HG03139 (cell line): ENCODE data around the gene PDE4C.
"Not testable (repeated sequence)": the region's sequence is repeated elsewhere in the genome, so short reads cannot be mapped to it uniquely, and the experiment has no call there.

ENCODE experiments used
- ATAC-seq: cut with Tn5 transposase; IDR thresholded peaks from one replicate; pipeline ENCODE4 v1.9.1; 2021; ENCODE audit not compliant: unreplicated experiment

PDE4C gene

DNA sequence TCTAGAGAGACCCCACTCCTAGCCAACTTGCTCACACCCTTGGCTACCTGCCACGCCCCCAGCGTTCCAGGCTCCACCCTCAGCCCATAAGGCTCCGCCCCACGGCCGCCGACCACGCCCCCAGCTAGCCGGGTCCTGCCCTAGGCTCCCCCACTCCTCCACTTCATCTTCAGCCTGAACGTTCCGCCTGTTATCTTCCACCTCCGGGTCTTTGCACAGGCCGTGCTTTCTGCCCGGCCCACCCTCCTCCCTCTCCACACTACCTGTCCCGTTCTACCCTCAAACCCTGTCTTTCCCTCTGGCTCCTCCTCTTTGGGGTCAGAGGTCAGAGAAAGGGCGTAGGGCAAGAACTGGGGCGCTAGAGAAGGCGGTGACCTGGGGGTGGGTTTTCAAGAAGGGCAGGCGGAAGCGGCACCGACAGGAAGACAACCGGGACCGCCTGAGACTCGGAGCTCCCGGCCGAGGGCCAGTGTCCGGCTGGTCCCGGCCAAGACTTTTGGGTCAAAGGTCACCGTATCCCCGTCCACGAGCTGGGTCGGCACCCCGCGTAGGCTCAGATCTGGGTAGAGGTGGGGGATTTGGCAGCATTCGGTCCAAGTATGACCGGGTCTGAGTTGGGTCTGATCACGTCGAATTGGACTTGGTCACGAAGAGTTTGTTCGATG, 2.2 kb downstream of the PDE4C start:
- ATAC-seq, result no peak

DNA sequence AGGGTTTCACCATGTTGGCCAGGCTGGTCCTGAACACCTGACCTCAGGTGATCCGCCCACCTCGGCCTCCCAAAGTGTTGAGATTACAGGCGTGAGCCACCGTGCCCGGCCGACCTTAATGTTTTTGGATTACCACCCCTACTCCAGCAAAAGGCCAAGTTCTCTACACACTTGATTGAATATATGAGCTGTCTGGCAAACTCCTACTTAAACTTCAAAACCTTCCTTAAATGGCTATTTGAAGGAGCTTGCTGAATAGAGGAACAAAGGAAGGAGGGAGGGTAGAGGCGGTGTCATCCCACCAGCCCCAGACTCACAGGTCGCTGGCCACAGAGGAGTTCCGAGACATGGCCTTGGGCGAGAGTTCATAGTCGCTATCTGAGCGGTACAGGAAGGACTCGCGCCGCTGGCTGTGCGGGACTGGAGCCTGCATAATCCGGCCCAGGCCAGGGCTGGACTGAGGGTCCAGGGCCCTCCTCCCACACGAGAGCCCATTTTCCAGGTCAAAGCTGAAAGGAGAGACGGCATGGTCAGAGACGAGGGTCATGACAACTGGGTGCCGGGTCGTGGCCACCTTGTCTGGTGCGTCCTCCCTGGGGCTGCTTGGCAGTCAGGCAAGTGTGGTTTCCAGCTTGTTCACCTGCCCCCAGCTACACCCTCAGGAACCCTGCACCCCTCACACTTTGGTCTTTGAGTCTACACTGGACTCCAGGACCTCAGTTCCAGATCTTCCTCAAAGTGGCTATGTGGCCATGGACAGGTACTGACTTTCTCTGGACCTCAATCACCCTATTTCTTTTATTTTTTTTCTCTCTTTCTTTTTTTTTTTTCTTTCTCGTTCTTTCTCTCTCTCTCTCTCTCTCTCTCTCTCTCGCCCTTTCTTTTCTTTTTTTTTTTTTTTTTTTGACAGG, 4.2 kb downstream of the PDE4C start:
- ATAC-seq, result no peak

DNA sequence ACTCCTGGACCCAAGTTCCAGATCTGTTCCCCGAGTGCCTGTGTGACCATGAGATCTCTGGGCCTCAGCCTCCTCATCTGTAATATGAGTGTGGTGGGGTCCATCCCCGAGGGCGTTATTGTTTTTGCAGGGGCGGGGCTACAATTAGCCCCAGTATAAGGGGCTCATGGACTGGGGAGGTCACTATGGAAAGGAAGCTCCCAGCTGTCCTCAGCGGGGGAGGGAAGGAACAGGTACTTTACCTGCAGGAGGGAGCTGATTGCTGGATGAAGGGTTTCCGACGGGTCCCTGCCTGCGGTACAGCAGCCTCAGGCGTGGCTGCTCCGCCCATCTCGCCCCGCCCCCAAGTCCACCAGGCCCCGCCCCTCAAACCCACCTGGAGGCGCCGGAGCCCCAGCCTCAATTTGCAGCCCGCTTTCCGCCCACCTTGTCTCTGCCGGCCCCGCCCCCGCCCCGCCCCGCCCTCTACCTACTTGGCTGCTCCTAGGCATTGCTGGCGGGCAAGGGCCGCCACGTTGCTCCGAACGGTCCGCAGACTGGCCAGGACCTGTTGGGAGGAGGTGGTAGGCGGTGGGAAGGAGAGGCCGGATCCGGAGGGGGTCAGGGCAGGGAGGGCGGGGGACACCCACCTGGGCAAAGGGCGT, 5.5 kb downstream of the PDE4C start:
- no peak for ATAC-seq

DNA sequence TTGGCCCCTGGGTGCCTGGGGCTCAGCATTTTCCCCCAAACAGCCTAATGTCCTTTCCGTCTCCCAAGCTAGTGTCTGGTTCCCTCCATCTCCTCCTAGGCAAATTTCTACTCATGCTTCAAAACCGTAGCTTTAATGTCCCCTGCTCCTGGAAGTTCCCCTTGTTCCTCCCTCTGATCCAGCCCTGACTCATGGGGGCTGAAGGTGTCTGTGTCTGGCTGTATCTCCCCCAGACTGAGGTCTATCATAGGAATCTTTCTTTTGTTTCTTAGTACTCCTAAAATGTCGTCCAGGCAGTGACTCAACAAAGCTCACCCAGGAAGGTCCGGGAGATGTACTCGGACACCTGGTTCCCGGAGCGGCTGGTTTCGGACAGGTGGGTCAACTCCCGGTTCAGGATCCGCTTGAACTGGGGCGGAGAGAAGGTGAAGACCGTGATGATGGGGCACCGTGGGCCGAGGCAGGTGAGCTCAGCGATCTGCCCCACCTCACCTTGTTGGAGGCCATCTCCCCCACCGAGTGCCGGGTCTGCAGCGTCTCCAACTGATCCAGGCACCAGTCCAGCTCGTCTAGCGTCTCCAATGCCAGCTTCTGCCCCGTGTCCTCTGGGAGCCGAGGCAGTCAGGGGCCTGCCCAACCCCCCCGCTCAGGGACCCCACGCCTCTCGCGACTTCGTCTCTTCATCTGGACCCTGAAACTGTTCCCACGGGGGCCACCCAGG, 6.2 kb downstream of the PDE4C start:
- no peak for ATAC-seq

DNA sequence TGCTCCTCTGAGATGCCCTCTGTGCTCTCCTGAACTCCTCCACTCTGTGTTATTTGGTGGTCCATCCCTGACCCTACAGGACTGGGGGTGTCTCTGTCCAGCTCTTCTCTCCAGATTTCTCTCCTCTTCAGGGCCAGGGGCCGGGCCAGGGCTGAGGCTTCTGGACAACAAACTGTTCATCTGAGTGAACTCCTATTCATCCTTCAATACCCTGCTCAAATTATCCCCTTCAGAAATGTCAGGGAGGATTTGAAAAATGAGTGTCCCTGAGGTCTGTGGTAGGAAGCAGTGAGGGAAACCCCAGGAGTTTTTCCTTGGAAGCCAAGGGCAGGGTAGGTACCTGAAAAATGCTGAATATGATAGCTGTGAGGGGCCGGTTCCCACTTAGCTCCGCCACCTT, 7.6 kb downstream of the PDE4C start:
- no peak for ATAC-seq

DNA sequence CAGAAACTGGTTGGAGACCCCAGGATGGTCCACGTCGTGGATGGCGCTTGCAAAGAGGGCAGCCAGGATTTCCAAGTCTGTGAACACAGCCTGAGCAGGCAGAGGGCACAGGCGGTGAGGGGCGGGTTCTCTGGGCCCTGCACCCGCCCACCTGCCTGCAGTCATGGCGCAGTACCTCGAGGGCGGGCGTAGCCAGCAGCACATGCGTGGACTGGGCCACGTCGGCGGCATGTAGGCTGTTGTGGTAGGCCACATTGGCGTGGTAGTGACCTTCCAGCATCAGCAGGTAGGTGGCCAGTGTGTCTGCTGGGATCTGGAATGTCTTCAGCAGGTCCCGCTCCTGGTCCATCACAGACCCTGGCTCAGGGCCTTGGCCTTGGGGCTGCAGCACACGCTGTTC, 8.1 kb downstream of the PDE4C start:
- no peak for ATAC-seq

DNA sequence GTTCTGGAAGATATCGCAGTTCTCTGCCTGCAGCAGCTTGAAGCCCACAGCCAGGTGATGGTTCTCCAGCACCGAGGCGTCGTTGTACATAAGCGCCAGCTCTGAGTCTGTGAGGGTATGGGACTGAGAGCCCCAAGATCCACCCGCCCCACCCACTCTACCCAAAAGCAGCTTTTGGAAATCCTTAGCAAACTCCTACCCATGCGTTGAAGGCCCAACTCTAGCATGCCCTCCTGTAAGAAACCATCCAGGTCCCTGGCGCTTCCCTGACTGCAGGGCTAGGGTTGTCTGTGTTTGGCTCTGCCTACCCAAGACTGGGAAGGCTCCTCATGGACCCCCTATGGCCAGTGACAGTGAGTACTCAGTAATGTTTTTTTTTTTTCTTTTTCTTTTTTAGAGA, 9.4 kb downstream of the PDE4C start:
- ATAC-seq, result no peak

DNA sequence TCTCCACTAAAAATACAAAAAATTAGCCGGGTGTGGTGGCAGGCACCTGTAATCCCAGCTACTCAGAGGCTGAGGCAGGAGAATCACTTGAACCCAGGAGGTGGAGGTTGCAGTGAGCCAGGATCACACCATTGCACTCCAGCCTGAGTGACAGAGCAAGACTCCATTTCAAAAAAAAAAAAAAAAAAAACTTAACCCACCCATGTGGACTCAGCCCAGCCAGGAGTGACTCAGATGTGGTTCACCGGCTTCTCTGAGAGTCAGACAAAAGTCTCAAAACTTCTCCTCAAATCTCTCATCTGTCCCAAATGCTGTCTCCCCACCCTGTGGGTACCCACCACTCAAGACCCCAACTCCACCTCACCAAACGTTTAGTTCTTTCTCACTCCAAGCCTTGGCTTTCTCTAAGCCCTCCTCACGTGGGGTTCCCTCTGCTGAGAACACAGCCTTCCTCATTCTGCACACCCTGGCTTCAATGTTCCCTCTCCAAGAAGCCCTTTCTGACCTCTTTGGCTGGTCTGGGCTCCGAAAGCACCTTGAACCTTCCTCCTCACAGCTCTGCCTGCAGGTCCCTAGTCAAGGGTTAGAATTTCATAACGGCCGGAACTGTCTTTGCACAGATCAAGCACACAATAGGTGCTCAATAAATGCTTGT, 11.3 kb downstream of the PDE4C start:
- no peak for ATAC-seq

DNA sequence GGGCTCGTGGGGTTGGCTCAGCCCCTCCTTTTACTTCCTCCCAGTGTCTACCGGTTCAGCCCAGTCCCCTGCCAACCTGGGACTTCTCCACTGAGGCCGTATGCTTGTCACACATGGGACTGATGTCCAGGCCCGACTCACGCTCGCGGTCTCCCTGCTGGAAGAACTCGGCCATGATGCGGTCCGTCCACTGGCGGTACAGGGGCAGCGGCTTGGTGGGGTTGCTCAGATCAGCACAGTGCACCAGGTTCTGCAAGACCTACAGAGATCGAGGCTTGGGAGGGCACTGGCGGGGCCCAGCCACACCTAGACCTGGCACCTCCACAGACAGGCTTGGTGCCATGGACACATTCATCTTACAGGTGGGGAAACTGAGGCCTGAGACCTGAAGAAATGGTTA, 14.6 kb downstream of the PDE4C start:
- no peak for ATAC-seq

DNA sequence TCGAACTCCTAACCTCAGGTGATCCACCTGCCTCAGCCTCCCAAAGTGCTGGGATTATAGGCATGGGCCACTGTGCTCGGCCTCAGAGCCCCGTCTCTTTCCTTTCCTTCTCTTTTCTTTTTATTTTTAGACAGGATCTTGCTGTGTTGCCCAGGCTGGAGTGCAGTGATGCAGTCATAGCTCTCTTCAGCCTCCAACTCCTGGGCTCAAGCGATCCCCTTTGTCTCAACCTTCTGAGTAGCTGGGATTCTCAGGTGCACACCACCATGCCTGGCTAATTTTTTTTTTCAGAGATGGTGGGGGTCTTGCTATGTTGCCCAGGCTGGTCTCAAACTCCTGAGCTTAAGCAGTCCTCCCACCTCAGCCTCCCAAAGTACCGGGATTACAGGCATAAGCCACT, 16.3 kb downstream of the PDE4C start:
- not testable (repeated sequence) for ATAC-seq

DNA sequence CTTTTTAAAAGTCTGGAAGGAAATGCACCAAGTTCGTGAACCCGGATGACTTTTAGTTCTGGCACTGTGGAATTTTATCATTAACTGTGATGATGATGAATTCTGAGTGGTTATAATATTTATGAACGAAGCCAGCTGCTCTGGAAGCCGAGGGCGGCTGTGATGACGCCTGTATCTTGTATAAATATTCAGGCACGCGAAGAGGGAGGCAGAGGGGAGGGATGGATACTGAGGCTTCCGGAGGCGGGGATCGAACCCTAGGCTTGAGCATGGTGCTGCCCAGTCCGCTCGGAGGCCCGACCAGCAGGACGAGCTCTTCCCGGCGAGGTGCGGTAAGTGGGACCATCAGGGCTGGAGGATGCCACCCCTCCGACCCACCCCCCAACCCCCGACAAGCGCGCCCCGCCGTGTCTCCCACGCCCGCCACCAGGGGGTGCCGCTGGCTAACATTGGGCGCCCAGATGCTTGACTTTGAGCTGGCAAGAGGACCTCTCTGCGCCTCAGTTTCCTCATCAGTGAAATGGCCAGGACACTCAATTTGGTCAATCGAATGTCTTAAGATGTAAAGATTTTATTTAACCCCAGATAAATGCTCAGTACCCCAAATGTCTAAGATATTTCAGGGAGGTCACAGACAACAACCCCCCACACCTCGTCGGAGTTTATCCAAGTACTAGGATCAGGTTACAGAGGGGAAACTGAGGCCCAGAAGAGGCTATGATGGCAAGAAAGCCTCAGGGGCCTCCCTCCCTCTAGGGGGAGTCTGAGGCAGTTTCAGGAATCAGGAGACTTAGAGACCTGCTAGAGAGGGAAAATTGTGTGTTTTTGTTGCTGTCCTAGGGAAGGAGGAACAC, 17.9 kb downstream of the PDE4C start:
- no peak for ATAC-seq

DNA sequence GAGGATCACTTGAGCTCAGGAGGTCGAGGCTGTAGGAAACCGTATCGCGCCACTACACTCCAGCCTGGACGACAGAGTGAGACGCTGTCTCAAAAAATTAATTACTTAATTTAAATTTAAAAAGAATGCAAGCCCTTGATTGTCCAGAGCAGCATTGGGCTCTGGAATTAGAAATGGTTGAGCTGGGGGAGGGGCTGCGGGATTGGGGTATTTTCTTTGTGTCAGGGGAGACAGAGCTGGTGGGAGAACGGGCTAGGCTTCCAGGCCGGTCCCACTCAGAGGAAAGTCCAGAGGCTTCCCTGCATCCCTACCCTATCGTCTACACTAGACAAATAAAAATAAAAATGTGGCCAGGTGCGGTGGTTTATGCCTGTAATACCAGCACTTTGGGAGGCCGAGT, 20.2 kb downstream of the PDE4C start:
- no peak for ATAC-seq

DNA sequence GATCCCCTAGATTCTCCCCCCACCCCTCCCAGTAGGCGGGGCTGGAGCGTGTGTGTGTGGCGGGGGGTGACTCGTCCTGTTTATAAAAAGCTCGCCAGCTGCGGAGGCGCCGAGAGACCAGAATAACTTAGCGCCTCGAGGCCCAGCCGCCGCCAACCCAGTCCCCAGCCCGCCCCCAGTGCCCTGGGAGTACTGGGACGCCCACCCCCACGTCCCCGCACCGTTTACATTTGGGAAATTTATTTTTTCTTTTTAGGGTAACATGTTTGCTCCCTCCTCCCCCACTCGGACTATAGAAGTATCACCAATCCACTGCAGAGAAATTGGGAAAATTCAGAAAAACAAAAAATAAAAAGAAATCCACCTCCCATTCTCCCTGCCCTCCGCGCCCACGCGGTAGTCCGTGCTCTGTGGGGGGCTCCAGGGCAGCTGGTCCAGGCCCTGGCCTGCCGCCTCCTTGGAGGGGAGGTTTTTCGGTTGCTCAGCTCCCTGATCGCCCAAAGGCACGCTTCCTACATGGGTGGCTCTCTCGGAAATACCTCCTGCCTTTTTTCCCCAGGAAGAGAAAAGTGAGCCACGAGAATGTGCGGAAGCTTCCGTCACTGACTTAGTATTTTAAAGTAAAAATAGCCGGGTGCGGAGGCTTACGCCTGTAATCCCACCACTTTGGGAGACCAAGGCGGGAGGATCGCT, 20.9 kb downstream of the PDE4C start:
- no peak for ATAC-seq

DNA sequence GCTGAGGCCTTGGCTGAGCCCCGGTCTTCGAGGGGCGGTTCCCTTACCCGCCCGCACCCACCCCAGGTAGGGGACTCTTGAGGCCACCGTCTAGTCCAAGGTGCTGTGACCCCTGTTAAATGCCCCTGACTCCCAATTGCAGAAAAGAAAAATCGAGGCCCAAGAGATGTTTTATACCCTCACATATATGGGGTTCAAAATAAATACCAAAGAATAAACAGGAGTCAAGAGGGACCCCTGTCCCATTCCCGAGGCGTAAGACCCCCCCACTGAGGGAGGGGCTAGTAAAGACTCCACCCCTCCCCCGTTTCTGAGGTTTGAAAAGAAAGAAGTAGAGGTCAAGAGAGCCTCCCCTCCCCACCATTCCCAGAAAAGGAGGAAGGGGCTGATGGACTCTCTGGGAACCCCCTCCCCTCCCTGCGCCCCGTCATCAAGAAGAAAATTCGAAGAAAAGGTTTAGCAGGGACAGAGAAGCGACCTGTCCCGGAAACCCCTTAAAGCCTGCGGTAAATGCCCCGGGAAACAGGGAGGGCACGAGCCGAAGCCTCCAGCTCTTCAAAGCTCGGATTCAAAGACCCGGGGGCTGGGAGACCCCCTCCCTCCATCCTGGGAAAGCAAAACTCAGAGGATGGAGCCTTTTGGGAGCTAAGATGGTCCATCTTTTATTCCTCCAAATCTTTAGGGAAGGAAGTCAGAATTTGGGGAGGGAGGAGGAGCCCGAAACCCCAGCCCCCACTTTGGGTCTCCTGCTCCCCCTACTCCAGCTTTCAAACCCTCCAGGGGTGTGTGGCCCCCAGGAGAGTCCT, 21.6 kb downstream of the PDE4C start:
- ATAC-seq, result peak; percentile 5

DNA sequence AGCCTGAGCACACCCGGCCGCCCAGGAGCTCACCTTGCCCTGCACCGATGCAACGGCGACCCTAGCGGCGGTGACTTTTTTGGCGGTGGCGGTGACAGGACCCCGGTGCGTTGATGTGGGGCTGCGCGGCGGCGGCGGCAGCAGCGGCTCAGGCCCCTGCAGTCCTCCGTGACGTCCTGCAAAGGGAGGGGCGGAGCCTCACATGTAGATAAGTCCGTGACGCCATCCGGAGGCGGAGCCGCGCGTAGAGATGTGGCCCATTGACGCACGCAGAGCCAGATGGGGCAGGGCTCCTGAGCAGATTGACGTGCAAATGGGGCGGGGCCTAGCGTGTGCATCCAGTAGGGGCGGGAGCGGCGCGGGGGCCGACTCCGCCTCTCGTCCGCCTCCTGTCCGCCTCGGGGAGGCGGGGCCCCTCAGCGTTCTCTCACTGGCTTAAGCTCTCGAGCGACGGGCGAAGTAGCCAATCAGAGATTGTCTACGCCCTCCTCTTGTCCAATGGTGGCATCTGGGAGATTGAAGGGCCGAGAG, 22.3 kb downstream of the PDE4C start, which contains the start of gene RAB3A:
Gene RAB3A (minus strand): TSS at position 180 of the 531 bp plus-strand sequence. CDS start 1,302 bp downstream, outside the sequence.
- ATAC-seq, result peak; percentile 86

DNA sequence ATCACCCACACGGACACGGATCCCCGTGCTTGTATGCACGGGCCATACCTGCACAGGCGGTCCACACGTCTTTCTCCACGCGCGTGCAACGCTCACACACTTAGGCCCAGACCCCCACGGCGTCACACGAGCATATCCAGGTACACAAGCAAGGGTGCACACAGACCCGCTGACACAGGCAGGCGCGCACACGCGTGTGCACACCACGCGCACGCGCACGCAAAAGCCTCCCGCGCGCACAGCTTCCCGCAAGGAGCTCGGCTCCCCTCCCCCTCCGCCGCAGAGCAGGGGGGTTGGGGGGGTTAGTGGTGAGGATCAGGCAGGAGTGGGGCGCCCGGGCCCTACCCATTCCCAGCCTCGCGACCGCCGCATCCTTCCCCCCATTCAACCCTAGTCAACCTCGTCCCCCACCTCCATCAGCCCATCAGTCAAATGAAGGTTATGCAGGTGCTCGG, 22.8 kb downstream of the PDE4C start:
- no peak for ATAC-seq

DNA sequence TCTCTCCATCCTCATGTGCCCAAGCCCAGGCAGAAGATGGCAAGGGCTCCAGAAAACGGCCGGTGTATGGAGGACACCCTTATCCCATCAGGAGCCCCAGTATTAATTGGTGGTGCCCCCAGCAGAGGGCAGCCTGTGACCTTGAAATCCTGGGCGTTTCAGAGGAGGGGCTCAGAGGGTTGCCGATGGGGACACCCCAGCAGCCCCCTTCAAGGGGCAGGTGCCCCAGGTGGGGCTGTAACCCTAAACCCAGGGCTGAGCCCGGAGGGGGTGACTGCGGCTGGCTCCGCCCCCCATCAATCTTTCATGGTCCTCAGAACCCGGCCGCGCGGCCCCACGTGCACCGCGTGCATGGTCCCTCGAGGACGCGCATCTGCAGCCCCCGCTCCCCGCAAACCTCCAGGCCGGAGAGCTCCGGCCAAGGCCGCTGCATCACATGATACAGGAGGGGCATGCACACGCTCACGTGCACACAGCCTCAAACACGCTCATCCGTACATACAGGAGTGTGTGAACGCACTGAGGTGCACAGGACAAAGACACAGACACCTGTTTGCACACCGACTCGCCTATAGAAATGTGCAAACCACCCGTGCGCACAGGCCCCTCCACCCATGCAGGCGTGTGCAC, 23.3 kb downstream of the PDE4C start:
- ATAC-seq, result no peak

DNA sequence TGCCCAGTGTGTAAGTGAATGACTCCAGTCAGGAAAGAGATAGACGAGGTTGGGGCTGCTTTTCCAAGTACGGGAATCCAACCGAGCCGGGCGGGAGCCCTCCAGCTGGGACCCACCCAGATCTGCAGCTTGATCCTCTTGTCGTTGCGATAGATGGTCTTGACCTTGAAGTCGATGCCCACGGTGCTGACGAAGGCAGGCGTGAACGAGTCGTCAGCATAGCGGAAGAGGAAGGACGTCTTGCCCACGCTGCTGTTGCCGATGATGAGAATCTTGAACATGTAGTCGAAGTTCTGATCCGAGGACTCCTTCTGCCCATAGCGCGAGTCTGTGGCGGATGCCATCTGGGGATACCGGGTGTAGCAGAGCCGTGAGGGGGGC, 23.9 kb downstream of the PDE4C start:
- no peak for ATAC-seq
